ENCODE data around the gene RRP7A. TPM values are rescaled to one million over a fixed set of nuclear protein-coding genes. Genes with fewer than 3 reads are reported as not detected.
"Not testable (repeated sequence)": the region's sequence is repeated elsewhere in the genome, so short reads cannot be mapped to it uniquely, and the experiment has no call there.

The RRP7A gene, protein sequence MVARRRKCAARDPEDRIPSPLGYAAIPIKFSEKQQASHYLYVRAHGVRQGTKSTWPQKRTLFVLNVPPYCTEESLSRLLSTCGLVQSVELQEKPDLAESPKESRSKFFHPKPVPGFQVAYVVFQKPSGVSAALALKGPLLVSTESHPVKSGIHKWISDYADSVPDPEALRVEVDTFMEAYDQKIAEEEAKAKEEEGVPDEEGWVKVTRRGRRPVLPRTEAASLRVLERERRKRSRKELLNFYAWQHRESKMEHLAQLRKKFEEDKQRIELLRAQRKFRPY
- total RNA-seq (10 to 100 TPM in 1 of 2 donors, 1 to 10 TPM in 1; 9.9 to 12.1 TPM), polyA plus RNA-seq (10 to 100 TPM in 1 of 2 donors, 1 to 10 TPM in 1; 8.6 to 10.7 TPM)

GRCh38 chr22:42519525-42520401, at the start of gene RRP7A:
RRP7A (minus strand) TSS chr22:42519796; CDS start chr22:42519786, 10 bp downstream.
- H3K36me3 ChIP-seq (ENCODE audit: control insufficient read depth in 4 of 4, insufficient read depth in 3 of 4, low read depth in 1 of 4, low read length in 3 of 4): peaks cover 0 to 2% (median 0%) of the 10 kb centered on the region in 4 donors
- H3K9me3 ChIP-seq (ENCODE audit: control insufficient read depth in 4 of 4, low read length in 3 of 4): no peaks in the 10 kb centered on the region
- peak; percentile 91 for DNase-seq (ENCODE audit: low spot score)
- H3K27ac ChIP-seq (ENCODE audit: low read depth in 1 of 2, low read length in 2 of 2): peak within 1 kb of the TSS; percentile 20 to 46
- H3K9ac ChIP-seq (ENCODE audit: low read depth in 1 of 2, low read length in 2 of 2): peak within 1 kb of the TSS; percentile 59
- WGBS: 8% methylated on average over 65 of the region's 65 CpGs
- H3K4me3 ChIP-seq (ENCODE audit: low read depth in 1 of 3, low read length in 3 of 3): peak within 1 kb of the TSS; percentile 63 to 86 (median 70)
- H3K27me3 ChIP-seq (ENCODE audit: control insufficient read depth in 4 of 4, insufficient read depth in 4 of 4, low read length in 3 of 4): no peaks in the 10 kb centered on the region
- peaks cover 5 to 15% (median 9%) of the 10 kb centered on the region in 4 donors for H3K4me1 ChIP-seq (ENCODE audit: control insufficient read depth in 4 of 4, insufficient read depth in 4 of 4, low read length in 3 of 4)
- TF ChIP-seq HNF4A (conservative IDR thresholded peaks at IDR 0.05): no peak
- TF ChIP-seq ZBTB33 (IDR thresholded peaks at IDR 0.05): no peak
- no peak for TF ChIP-seq TAF1 (conservative IDR thresholded peaks at IDR 0.05)
- peak; percentile 85 for TF ChIP-seq YY1 (IDR thresholded peaks at IDR 0.05)

DNA sequence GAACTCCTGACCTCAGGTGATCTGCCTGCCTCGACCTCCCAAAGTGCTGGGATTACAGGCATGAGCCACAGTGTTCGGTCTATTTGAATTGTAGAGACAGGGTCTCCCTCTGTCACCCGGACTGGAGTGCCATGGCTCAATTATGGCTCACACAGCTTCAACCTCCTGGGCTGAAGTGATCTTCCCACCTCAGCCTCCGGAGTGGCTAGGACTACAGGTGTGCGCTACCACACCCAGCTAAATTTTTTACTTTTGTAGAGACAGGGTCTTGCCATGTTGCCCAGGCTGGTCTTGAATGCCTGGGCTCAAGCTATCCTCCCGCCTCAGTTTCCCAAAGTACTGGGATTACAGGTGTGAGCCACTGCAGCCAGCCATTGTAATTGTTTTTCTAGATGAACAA, 48.4 kb upstream of the RRP7A start:
- not testable (repeated sequence) for H3K4me3 ChIP-seq (ENCODE audit: low read depth in 1 of 3, low read length in 3 of 3); H3K27me3 ChIP-seq (ENCODE audit: control insufficient read depth in 4 of 4, insufficient read depth in 4 of 4, low read length in 3 of 4); H3K27ac ChIP-seq (ENCODE audit: low read depth in 1 of 2, low read length in 2 of 2); H3K9me3 ChIP-seq (ENCODE audit: control insufficient read depth in 4 of 4, low read length in 3 of 4); H3K9ac ChIP-seq (ENCODE audit: low read depth in 1 of 2, low read length in 2 of 2); H3K4me1 ChIP-seq (ENCODE audit: control insufficient read depth in 4 of 4, insufficient read depth in 4 of 4, low read length in 3 of 4); DNase-seq (ENCODE audit: low spot score); H3K36me3 ChIP-seq (ENCODE audit: control insufficient read depth in 4 of 4, insufficient read depth in 3 of 4, low read depth in 1 of 4, low read length in 3 of 4)
- 74% methylated on average over 5 of the region's 6 CpGs for WGBS

DNA sequence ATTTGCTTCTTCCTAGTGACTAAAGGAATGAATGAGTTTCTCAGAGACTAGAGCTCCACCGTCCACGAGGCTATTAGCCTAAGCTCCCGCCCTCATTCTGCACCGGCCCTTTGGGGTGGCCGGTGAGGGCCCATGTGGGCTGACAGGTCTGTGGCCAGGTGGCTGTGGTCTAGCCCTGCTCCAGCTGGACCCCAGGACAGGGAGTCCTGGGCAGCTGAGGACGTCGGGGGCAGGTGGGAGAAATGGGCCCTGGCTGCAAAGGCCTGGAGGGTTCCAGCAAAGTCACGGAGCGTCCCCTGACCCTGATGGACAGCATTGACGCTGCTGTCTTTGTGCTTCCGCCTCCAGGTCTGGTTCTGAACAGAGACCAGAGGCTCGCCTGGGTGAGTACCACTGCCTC, 46.4 kb upstream of the RRP7A start:
- no peaks in the 10 kb centered on the region for H3K36me3 ChIP-seq (ENCODE audit: control insufficient read depth in 4 of 4, insufficient read depth in 3 of 4, low read depth in 1 of 4, low read length in 3 of 4)
- H3K27ac ChIP-seq (ENCODE audit: low read depth in 1 of 2, low read length in 2 of 2): no peak overlapping the region
- H3K27me3 ChIP-seq (ENCODE audit: control insufficient read depth in 4 of 4, insufficient read depth in 4 of 4, low read length in 3 of 4): no peaks in the 10 kb centered on the region
- TF ChIP-seq, protein P1, sequence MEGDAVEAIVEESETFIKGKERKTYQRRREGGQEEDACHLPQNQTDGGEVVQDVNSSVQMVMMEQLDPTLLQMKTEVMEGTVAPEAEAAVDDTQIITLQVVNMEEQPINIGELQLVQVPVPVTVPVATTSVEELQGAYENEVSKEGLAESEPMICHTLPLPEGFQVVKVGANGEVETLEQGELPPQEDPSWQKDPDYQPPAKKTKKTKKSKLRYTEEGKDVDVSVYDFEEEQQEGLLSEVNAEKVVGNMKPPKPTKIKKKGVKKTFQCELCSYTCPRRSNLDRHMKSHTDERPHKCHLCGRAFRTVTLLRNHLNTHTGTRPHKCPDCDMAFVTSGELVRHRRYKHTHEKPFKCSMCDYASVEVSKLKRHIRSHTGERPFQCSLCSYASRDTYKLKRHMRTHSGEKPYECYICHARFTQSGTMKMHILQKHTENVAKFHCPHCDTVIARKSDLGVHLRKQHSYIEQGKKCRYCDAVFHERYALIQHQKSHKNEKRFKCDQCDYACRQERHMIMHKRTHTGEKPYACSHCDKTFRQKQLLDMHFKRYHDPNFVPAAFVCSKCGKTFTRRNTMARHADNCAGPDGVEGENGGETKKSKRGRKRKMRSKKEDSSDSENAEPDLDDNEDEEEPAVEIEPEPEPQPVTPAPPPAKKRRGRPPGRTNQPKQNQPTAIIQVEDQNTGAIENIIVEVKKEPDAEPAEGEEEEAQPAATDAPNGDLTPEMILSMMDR (IDR thresholded peaks at IDR 0.05; ENCODE audit: low read depth, low read length, missing input control): no peak
- TF ChIP-seq REST (IDR thresholded peaks at IDR 0.05): no peak
- no peak for TF ChIP-seq SP1 (IDR thresholded peaks at IDR 0.05)
- TF ChIP-seq ZBTB33 (IDR thresholded peaks at IDR 0.05): no peak
- no peak for TF ChIP-seq TAF1 (conservative IDR thresholded peaks at IDR 0.05)
- TF ChIP-seq ATF3 (IDR thresholded peaks at IDR 0.05): no peak
- DNase-seq (ENCODE audit: low spot score): no peak
- H3K4me1 ChIP-seq (ENCODE audit: control insufficient read depth in 4 of 4, insufficient read depth in 4 of 4, low read length in 3 of 4): peaks cover 0 to 6% (median 1%) of the 10 kb centered on the region in 4 donors
- H3K4me3 ChIP-seq (ENCODE audit: low read depth in 1 of 3, low read length in 3 of 3): no peak overlapping the region
- no peak overlapping the region for H3K9ac ChIP-seq (ENCODE audit: low read depth in 1 of 2, low read length in 2 of 2)
- H3K9me3 ChIP-seq (ENCODE audit: control insufficient read depth in 4 of 4, low read length in 3 of 4): no peaks in the 10 kb centered on the region
- 97% methylated on average over 12 of the region's 12 CpGs for WGBS
